Mucosa of rectum (tissue), 2 donors: Measurements from ENCODE around the gene GABBR2.

Experiments used
- H3K27ac ChIP-seq, 2 donors: one replicate each; pipeline ENCODE4 v1.7.0; 2013; ENCODE audit warnings: inconsistent platforms in 2 of 2, low read depth in 2 of 2, low read length in 2 of 2
- H3K27me3 ChIP-seq, 2 donors: one replicate each; pipeline ENCODE4 v1.7.0; 2013; ENCODE audit warnings: low read length in 2 of 2; ENCODE audit not compliant: control insufficient read depth in 2 of 2, insufficient read depth in 2 of 2
- H3K36me3 ChIP-seq, 2 donors: one replicate each; pipeline ENCODE4 v1.7.0; 2013; ENCODE audit warnings: low read length in 2 of 2; ENCODE audit not compliant: control insufficient read depth in 2 of 2, insufficient read depth in 2 of 2
- H3K4me1 ChIP-seq, 2 donors: one replicate each; pipeline ENCODE4 v1.7.0; 2013; ENCODE audit warnings: low read length in 2 of 2, mild to moderate bottlenecking in 1 of 2; ENCODE audit not compliant: control insufficient read depth in 2 of 2, insufficient read depth in 2 of 2
- H3K4me3 ChIP-seq, 2 donors: one replicate each; pipeline ENCODE4 v1.7.0; 2013; ENCODE audit warnings: low read length in 2 of 2
- H3K9ac ChIP-seq, 2 donors: one replicate each; pipeline ENCODE4 v1.7.0; 2013; ENCODE audit warnings: low read length in 2 of 2, low read depth in 1 of 2, mild to moderate bottlenecking in 1 of 2
- H3K9me3 ChIP-seq, 2 donors: one replicate each; pipeline ENCODE4 v1.7.0; 2013; ENCODE audit warnings: low read length in 2 of 2; ENCODE audit not compliant: control insufficient read depth in 2 of 2
- donor health status: healthy.
- donor health status: Normal muscosa, but diverticular disease.

GABBR2 gene

DNA sequence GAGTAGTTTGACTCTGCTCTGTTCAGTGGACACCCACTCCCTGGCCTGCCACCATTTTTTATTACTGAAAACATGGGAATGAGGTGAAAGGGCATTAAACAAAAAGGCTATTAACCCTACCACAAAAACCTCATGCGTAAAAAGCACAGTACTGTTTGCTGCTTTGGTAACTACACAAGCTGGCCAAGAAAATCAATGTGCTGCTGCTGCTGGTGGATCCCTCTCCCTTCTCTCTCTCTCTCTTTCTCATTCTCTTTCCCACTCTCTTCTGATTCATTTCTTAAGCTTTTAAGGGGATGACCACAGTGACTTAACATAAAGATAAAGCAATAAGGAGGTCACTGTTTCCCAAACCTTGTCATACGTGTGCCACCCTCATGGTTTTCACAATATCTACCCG is 270.1 kb downstream of the GABBR2 start:
- no peaks in the 10 kb centered on the region for H3K9me3 ChIP-seq
- H3K27ac ChIP-seq: no peak overlapping the region
- H3K4me1 ChIP-seq: no peaks in the 10 kb centered on the region
- no peak overlapping the region for H3K9ac ChIP-seq
- H3K4me3 ChIP-seq: no peak overlapping the region
- H3K36me3 ChIP-seq: no peaks in the 10 kb centered on the region
- no peaks in the 10 kb centered on the region for H3K27me3 ChIP-seq

DNA sequence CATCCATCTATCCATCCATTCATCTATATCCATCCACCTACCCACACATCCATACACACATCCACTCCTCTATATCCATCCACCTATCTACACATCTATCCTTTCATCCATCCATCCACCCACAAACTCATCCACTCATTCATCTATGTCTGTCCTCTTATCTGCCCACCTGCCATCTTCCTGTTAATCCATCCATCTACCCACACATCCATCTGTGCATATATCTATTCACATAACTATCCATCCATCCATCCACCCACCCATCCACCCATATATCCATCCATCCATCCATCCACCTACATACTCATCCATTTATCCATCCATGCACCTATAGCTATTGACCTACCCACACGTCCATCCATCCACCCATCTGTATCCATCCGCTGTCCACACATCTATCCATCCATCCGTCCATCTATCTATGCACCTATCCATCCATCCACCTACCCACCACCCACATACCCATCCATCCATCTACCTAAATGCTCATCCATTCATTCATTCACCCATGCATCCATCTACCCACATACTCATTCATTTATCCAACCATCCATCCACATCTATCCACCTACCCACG is 271.2 kb downstream of the GABBR2 start:
- Histone ChIP-seq H3K4me3 (no peak overlapping the region), H3K36me3 (no peaks in the 10 kb centered on the region), H3K27ac (no peak overlapping the region), H3K9ac (no peak overlapping the region), H3K27me3 (no peaks in the 10 kb centered on the region), H3K4me1 (no peaks in the 10 kb centered on the region), H3K9me3 (no peaks in the 10 kb centered on the region)

DNA sequence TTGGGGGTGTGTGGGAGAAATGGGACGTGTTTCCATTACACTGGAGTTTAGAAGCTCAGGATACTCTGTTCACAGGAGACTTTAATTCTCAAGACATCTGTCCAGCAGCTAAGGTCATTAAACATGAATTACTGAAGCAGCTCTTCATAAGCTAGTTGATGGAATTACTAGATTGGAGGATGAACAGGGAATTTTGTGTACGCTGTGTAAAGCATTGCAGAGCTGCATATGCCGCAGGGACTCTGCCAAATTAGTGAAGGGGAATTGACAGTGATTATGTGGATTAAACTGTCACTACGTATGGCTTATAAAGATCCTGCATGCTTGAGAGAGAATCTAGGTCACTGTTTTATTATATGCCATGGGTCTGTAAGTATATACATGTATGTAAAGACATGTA is 275.8 kb downstream of the GABBR2 start:
- H3K36me3 ChIP-seq: no peaks in the 10 kb centered on the region
- no peaks in the 10 kb centered on the region for H3K9me3 ChIP-seq
- H3K27ac ChIP-seq: no peak overlapping the region
- H3K9ac ChIP-seq: no peak overlapping the region
- no peaks in the 10 kb centered on the region for H3K27me3 ChIP-seq
- H3K4me1 ChIP-seq: no peaks in the 10 kb centered on the region
- H3K4me3 ChIP-seq: no peak overlapping the region

DNA sequence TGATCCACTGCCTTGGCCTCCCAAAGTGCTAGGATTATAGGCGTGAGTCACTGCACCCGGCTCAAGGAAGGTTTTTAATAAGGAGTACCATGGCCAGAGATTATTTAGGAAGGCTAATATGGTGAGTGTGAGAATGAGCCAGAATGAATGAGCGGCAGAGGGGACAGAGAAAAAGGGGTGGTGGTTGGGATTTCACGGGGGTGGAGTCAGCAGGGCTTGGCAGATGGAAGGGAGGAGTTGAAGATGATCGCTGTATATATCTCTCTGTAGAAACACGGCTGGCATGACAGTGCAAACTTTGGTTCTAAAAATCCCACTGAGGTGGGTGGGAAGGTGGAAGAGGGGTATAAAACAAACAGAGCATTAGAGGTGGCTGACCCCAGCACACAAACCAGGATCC is 276.6 kb downstream of the GABBR2 start:
- H3K27ac ChIP-seq: no peak overlapping the region

DNA sequence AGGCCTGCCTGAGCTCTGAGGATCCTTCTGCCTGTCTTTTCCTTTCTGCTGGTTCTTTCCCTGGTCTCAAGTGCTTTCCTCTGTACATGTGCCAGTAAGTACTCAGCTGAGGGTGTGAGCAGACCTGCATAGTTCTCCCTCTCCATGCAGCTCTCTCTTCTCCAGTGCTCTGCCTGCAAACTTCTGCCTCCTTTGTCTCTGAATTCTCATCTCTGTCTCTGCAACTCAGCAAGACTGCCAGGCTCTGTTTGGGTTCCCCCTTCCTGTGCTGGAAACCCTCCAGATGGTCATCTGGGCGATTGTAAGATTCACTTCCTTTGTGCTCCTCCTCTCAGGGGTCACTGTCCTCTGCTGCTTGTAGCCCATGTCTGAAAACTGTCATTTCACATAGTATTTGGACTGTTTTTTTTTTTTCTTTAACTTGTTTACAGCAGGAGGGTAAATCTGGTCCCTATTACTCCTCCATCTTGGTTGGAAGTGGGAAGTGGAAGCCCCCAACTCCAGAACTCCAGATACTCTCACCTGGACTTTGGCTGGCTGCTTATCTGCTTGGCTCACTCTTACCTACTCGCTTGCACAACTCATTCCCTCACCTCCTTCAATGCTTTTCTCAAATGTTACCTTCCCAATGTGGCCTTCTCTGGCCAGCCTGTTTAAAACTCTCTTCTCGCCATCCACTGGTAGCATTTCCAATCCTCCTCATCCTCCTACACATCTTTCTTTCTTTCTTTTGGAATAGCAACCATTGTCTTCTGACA is 278.0 kb downstream of the GABBR2 start:
- H3K9me3 ChIP-seq: no peaks in the 10 kb centered on the region
- no peaks in the 10 kb centered on the region for H3K27me3 ChIP-seq
- H3K9ac ChIP-seq: no peak overlapping the region
- no peak overlapping the region for H3K27ac ChIP-seq
- H3K4me3 ChIP-seq: no peak overlapping the region
- H3K36me3 ChIP-seq: no peaks in the 10 kb centered on the region
- no peaks in the 10 kb centered on the region for H3K4me1 ChIP-seq

More for the DNA sequence above, 276.6 kb downstream of the GABBR2 start:
- Histone ChIP-seq H3K4me1 (no peaks in the 10 kb centered on the region), H3K4me3 (no peak overlapping the region), H3K27me3 (no peaks in the 10 kb centered on the region), H3K9me3 (no peaks in the 10 kb centered on the region), H3K9ac (no peak overlapping the region), H3K36me3 (no peaks in the 10 kb centered on the region)

DNA sequence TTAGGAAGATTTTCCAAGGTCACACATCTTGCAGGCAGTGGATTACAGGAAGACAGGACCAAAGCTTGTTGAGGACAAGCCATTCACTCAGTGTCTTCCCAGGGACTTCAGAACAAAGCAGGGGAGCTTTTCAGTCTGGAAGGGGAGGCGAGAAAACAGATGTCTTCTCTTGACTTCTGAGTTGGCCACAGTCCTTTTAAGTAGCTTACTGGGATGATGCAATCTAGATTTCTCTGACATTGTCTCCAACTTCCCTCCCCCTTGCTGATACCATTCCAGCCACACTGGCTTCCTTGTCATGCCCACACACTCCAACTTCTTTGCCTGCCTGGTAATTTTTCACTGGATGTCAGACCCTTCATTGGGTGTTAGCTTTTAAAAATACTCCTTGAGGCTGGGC is 279.1 kb downstream of the GABBR2 start:
- Histone ChIP-seq H3K36me3 (no peaks in the 10 kb centered on the region), H3K27ac (no peak overlapping the region), H3K27me3 (no peaks in the 10 kb centered on the region), H3K4me1 (no peaks in the 10 kb centered on the region), H3K9ac (no peak overlapping the region), H3K4me3 (no peak overlapping the region), H3K9me3 (no peaks in the 10 kb centered on the region)

DNA sequence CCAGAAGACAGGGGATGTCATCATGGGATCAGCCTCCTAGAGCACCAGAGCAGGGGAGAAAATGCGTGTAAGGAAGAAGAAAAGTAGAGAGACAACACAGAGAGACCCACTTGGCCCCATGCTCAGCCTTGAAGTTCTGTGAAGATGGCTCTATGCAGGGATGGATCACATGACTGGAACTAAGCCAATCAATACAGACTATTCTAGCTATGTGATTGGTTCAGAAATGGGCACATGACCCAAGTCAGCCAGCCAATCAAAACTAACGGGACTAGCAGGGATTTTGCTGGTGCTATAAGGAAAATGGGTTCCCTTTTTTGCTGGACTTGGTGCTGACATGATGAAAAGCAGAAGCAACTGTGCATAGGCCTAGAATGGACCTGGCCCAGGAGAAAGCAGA is 280.3 kb downstream of the GABBR2 start:
- Histone ChIP-seq H3K4me3 (no peak overlapping the region), H3K9me3 (no peaks in the 10 kb centered on the region), H3K27ac (no peak overlapping the region), H3K9ac (no peak overlapping the region), H3K36me3 (no peaks in the 10 kb centered on the region), H3K27me3 (no peaks in the 10 kb centered on the region), H3K4me1 (no peaks in the 10 kb centered on the region)

DNA sequence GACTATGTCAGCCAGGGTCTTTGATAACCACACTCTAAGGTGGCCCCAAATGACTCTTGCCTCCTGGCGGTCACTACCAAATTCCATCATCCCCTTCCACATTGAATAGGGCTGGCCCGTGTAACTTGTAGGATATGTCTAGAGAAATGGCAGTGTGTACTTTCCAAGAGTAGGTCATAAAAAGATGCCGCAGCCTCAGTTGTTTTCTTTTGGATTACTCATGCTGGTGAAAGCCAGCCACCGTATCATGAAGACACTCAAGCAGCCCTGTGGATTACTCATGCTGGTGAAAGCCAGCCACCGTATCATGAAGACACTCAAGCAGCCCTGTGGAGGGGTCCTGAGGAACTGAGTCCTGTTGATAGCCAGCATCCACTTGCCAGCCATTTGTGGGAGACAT is 281.2 kb downstream of the GABBR2 start:
- Histone ChIP-seq H3K9ac (no peak overlapping the region), H3K36me3 (no peaks in the 10 kb centered on the region), H3K9me3 (no peaks in the 10 kb centered on the region), H3K27me3 (no peaks in the 10 kb centered on the region), H3K27ac (no peak overlapping the region), H3K4me1 (no peaks in the 10 kb centered on the region), H3K4me3 (no peak overlapping the region)

DNA sequence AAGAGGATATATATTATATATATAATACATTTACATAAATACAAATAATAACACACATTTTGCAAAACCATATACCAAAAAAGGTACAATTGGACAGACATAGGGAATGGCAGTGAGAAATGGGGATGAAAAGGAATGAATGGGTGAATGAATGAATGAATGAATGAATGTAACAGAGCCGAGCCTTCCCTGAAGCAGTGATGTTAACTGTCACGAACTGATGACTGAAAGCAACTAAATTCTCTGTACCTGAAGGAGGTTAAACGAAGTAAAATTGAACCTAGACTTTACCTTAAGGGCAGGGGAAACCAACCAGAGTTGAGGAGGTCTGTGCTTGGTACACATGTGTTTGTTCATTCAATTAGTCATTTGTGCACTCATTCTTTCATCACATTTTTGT is 283.7 kb downstream of the GABBR2 start:
- Histone ChIP-seq H3K36me3 (no peaks in the 10 kb centered on the region), H3K4me1 (no peaks in the 10 kb centered on the region), H3K27me3 (no peaks in the 10 kb centered on the region), H3K9me3 (no peaks in the 10 kb centered on the region), H3K9ac (no peak overlapping the region), H3K27ac (no peak overlapping the region), H3K4me3 (no peak overlapping the region)

DNA sequence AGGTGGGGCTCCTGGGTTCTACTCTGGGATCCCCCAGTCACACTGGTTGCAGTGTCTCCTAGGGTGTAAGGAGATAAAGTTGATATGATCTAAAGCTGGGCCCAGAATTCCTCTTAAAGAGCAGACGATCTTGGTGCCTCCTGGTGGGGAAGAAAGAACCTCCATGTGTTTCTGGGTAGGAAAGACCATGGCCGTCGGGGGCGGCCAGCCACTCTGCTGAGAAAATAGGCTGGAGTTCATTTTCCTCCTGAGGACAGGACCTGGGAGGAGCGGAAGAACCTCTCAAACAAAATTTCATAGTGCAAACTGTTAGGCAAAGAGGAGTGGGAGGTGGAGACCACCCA is 289.5 kb downstream of the GABBR2 start:
- Histone ChIP-seq H3K4me1 (no peaks in the 10 kb centered on the region), H3K9ac (no peak overlapping the region), H3K36me3 (no peaks in the 10 kb centered on the region)

More for the DNA sequence above, 289.5 kb downstream of the GABBR2 start:
- Histone ChIP-seq H3K27me3 (no peaks in the 10 kb centered on the region), H3K27ac (no peak overlapping the region), H3K4me3 (no peak overlapping the region), H3K9me3 (no peaks in the 10 kb centered on the region)
